Stomach smooth muscle (tissue), 2 donors: ENCODE measurements around the gene SPATA45.

Experiments
- H3K27ac ChIP-seq: one replicate; pipeline ENCODE4 v1.7.0; 2013; ENCODE audit warnings: mild to moderate bottlenecking, low read length, inconsistent platforms
- H3K27me3 ChIP-seq, 2 donors: one replicate each; pipeline ENCODE4 v1.7.0; 2013; ENCODE audit warnings: low read length in 2 of 2; ENCODE audit not compliant: insufficient read depth in 2 of 2, control insufficient read depth in 1 of 2
- H3K36me3 ChIP-seq, 2 donors: one replicate each; pipeline ENCODE4 v1.7.0; 2013; ENCODE audit warnings: low read length in 2 of 2; ENCODE audit not compliant: control insufficient read depth in 2 of 2, insufficient read depth in 2 of 2
- H3K4me1 ChIP-seq: one replicate; pipeline ENCODE4 v1.7.0; 2013; ENCODE audit warnings: low read length; ENCODE audit not compliant: control insufficient read depth, insufficient read depth
- H3K4me3 ChIP-seq, 2 donors: one replicate each; pipeline ENCODE4 v1.7.0; 2013; ENCODE audit warnings: low read length in 2 of 2
- H3K9ac ChIP-seq, 2 donors: one replicate each; pipeline ENCODE4 v1.7.0; 2013; ENCODE audit warnings: low read length in 2 of 2, mild to moderate bottlenecking in 1 of 2
- H3K9me3 ChIP-seq, 2 donors: one replicate each; pipeline ENCODE4 v1.7.0; 2013; ENCODE audit warnings: low read length in 2 of 2; ENCODE audit not compliant: control insufficient read depth in 2 of 2
- donor health status: healthy.
- donor health status: Pancreatic carcinoma.

The SPATA45 gene

DNA sequence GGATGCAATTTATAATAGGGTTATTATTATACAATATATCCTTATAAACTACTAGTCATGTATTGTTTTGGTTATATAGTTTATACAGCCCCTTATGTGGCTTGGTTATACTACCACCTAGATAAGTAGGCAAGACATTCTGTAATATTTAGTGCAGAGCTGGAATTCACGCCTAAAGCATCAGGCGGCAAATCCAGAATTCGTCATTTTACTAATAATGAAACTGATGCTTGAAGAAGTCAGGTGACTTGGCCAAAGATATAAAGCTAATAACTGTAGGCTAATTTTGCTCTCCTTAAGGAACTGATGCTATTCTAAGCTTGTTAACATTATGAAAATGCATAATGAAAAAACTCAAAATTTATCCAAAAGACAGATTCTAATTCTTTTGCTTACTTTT is 66.7 kb downstream of the SPATA45 start:
- no peak overlapping the region for H3K4me3 ChIP-seq
- H3K27ac ChIP-seq, result no peak overlapping the region
- H3K4me1 ChIP-seq, result no peaks in the 10 kb centered on the region
- no peaks in the 10 kb centered on the region for H3K27me3 ChIP-seq
- H3K9me3 ChIP-seq, result no peaks in the 10 kb centered on the region
- peaks cover 10 to 17% of the 10 kb centered on the region in 2 donors for H3K36me3 ChIP-seq
- H3K9ac ChIP-seq, result no peak overlapping the region
